OCI-LY1 (cell line): ENCODE results near the gene PDE2A.

Source experiments
- H2AFZ ChIP-seq: fragments of 200-600 bp; sonication (generic), shearing (Covaris generic); 2 replicates; pipeline ENCODE4 v1.6.0; 2014; ENCODE audit warnings: antibody characterized with exemption, mild to moderate bottlenecking, low read length
- H3F3A ChIP-seq: fragments of 200-600 bp; sonication (generic), shearing (Covaris generic); 2 replicates; pipeline ENCODE4 v1.6.0; 2014; ENCODE audit warnings: mild to moderate bottlenecking, antibody characterized with exemption, low read length, moderate library complexity; ENCODE audit not compliant: insufficient read depth
- H3K27ac ChIP-seq: fragments of 200-600 bp; sonication (generic); 2 replicates; pipeline ENCODE4 v1.5.1; 2014; ENCODE audit warnings: low read length, mixed run types, mild to moderate bottlenecking, low read depth; ENCODE audit not compliant: poor library complexity, severe bottlenecking
- H3K27me3 ChIP-seq: fragments of 200-600 bp; sonication (generic); 2 replicates; pipeline ENCODE4 v1.6.0; 2014; ENCODE audit warnings: antibody characterized with exemption, mild to moderate bottlenecking, low read length, moderate library complexity; ENCODE audit not compliant: insufficient read depth
- H3K36me3 ChIP-seq: fragments of 200-600 bp; sonication (generic); 2 replicates; pipeline ENCODE4 v1.6.1; 2014; ENCODE audit warnings: mild to moderate bottlenecking, antibody characterized with exemption, low read length, moderate library complexity, mixed read lengths; ENCODE audit not compliant: insufficient read depth
- H3K4me1 ChIP-seq: fragments of 200-600 bp; sonication (generic); 2 replicates; pipeline ENCODE4 v1.5.1; 2014; ENCODE audit warnings: mild to moderate bottlenecking, low read length, moderate library complexity; ENCODE audit not compliant: insufficient read depth, severe bottlenecking
- H3K4me2 ChIP-seq: fragments of 200-600 bp; sonication (generic), shearing (Covaris generic); 2 replicates; pipeline ENCODE4 v1.6.1; 2014; ENCODE audit warnings: low read length
- H3K4me3 ChIP-seq: fragments of 200-600 bp; sonication (generic); 2 replicates; pipeline ENCODE4 v1.5.1; 2014; ENCODE audit warnings: low read length, low read depth, mild to moderate bottlenecking, mixed read lengths; ENCODE audit not compliant: poor library complexity, severe bottlenecking
- H3K79me2 ChIP-seq: fragments of 200-600 bp; shearing (Covaris generic); 2 replicates; pipeline ENCODE4 v1.6.1; 2016; ENCODE audit warnings: mixed run types, low read length, mixed read lengths; ENCODE audit not compliant: insufficient read depth
- H3K9ac ChIP-seq: fragments of 200-600 bp; sonication (generic), shearing (Covaris generic); 2 replicates; pipeline ENCODE4 v1.6.1; 2014; ENCODE audit warnings: mild to moderate bottlenecking, low read length, mixed read lengths
- H3K9me2 ChIP-seq: fragments of 200-600 bp; sonication (generic), shearing (Covaris generic); 2 replicates; pipeline ENCODE4 v1.6.1; 2014; ENCODE audit warnings: low read depth, mild to moderate bottlenecking, low read length, mixed read lengths
- H3K9me3 ChIP-seq: fragments of 200-600 bp; shearing (Covaris generic); 2 replicates; pipeline ENCODE4 v1.6.1; 2014; ENCODE audit warnings: low read length, mixed read lengths
- H4K20me1 ChIP-seq: fragments of 200-600 bp; sonication (generic), shearing (Covaris generic); 2 replicates; pipeline ENCODE4 v1.6.0; 2016; ENCODE audit warnings: mild to moderate bottlenecking, low read length; ENCODE audit not compliant: insufficient read depth
- EZH2 ChIP-seq: fragments of 200-600 bp; sonication (generic), shearing (Covaris generic); IDR thresholded peaks from 2 replicates; pipeline ENCODE4 v1.8.0; 2017; ENCODE audit warnings: borderline replicate concordance, mixed run types, mild to moderate bottlenecking, antibody characterized with exemption, low read length, moderate library complexity, mixed read lengths
- TF ChIP-seq, protein P1 (sequence below): fragments of 200-600 bp; sonication (generic), shearing (Covaris generic); IDR thresholded peaks from 2 replicates; pipeline ENCODE4 v1.5.1; 2017; ENCODE audit warnings: mild to moderate bottlenecking, antibody characterized with exemption, low read length, moderate library complexity, mixed read lengths

The PDE2A gene

DNA sequence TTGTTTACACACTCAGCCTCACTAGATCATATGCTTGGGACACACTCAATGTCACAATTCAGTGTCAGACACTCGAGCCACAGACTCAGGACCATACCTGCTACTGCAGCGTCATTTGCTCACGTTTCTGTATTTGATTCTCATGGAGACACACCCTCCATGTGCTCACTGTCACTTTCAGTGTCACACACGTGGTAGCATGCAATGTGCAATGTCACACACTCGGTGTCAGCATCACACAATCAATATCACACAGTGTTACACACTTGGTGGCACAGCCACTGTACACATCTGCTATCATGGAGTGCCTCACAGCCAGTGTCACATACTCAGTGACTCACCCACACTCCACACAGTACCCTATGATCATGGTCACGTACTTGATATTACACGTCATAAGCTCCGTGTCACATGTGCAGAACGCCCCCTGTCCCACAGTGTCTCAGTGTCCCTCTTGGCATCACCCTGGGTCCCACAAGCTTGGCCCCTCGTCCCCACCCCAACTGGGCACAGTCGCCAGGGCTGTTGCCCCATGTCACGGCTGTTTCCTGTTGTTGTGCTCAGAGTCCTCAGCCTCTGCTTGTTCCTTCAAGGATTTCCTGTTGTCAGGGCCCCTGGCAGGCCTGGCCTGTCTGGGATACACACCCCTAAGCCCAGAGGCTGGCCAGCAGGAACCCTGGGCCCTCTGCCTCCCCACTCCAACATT lies 49.6 kb downstream of the PDE2A start:
- Histone ChIP-seq H2AFZ (no peak overlapping the region), H3K27ac (no peak overlapping the region), H3K36me3 (no peaks in the 10 kb centered on the region), H3K27me3 (peaks cover 4% of the 10 kb centered on the region; the same call in 1 of the 2 replicates), H4K20me1 (no peaks in the 10 kb centered on the region), H3K9ac (no peak overlapping the region), H3K4me2 (no peak overlapping the region), H3K79me2 (no peaks in the 10 kb centered on the region), H3F3A (no peaks in the 10 kb centered on the region), H3K9me2 (no peaks in the 10 kb centered on the region), H3K4me1 (no peaks in the 10 kb centered on the region), H3K9me3 (no peaks in the 10 kb centered on the region), H3K4me3 (no peak overlapping the region)
- TF ChIP-seq EZH2: no peak
- TF ChIP-seq, protein P1, sequence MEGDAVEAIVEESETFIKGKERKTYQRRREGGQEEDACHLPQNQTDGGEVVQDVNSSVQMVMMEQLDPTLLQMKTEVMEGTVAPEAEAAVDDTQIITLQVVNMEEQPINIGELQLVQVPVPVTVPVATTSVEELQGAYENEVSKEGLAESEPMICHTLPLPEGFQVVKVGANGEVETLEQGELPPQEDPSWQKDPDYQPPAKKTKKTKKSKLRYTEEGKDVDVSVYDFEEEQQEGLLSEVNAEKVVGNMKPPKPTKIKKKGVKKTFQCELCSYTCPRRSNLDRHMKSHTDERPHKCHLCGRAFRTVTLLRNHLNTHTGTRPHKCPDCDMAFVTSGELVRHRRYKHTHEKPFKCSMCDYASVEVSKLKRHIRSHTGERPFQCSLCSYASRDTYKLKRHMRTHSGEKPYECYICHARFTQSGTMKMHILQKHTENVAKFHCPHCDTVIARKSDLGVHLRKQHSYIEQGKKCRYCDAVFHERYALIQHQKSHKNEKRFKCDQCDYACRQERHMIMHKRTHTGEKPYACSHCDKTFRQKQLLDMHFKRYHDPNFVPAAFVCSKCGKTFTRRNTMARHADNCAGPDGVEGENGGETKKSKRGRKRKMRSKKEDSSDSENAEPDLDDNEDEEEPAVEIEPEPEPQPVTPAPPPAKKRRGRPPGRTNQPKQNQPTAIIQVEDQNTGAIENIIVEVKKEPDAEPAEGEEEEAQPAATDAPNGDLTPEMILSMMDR: no peak

DNA sequence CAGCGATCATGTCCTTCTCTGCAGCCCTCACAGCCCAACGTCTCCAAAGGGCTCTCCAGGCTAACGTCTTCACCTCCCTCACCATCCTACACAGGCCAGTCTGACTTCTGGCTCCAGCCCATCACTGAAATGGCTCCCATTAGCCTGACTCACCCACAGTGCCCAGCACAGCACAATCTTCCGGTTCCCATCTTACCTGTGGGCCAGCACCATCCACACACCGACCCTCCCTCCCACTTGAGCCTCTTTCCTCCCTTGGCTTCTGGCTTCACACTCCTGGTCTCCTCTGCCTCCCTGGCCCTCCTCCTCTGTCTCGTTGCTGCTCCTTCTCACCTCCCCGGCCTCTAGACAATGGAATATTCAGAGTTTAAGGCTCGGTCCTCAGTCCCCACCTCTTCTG lies 51.2 kb downstream of the PDE2A start:
- H3K27ac ChIP-seq: no peak overlapping the region
- H3K4me3 ChIP-seq: no peak overlapping the region
- H3K9me2 ChIP-seq: no peaks in the 10 kb centered on the region
- no peaks in the 10 kb centered on the region for H3F3A ChIP-seq
- no peaks in the 10 kb centered on the region for H3K79me2 ChIP-seq
- no peak overlapping the region for H3K9ac ChIP-seq
- H3K27me3 ChIP-seq: peaks cover 4% of the 10 kb centered on the region; the same call in 1 of the 2 replicates
- TF ChIP-seq, protein P1: no peak
- no peak for TF ChIP-seq EZH2
- no peaks in the 10 kb centered on the region for H3K9me3 ChIP-seq
- H3K36me3 ChIP-seq: no peaks in the 10 kb centered on the region
- H3K4me1 ChIP-seq: no peaks in the 10 kb centered on the region
- no peak overlapping the region for H2AFZ ChIP-seq
- no peak overlapping the region for H3K4me2 ChIP-seq
- H4K20me1 ChIP-seq: no peaks in the 10 kb centered on the region

DNA sequence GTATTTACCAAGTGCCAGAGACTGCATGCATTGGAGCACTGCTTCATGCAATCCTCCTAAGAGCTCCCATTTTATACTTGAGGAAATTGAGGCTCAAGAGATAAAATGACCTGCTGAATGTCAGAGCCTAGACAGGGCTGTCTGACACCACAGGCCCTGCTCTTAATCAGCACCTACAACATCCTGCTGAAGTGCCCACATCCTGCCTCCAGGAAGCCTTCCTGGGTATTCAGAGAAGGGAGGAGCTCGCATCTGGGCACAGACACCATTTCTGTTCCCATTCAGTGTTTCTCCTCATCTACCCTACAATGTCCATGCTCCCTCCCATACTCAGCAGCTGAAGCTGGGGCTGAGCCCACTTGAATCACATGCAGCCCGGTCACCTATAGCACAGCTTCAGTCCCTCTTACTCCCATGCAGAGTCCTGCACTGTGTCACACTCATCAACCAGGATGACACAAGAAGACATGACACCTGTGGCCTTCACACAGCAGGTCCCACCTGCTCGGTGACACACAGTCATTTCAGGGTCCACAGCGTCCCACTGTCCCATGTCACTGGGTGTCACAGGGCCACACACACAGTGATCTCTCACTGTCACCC lies 53.1 kb downstream of the PDE2A start:
- no peaks in the 10 kb centered on the region for H3K9me2 ChIP-seq
- H2AFZ ChIP-seq: no peak overlapping the region
- no peaks in the 10 kb centered on the region for H3K4me1 ChIP-seq
- H3K36me3 ChIP-seq: no peaks in the 10 kb centered on the region
- H3K27ac ChIP-seq: no peak overlapping the region
- no peak overlapping the region for H3K4me3 ChIP-seq
- no peaks in the 10 kb centered on the region for H3K79me2 ChIP-seq
- H3K27me3 ChIP-seq: peaks cover 4% of the 10 kb centered on the region; the same call in 1 of the 2 replicates
- no peaks in the 10 kb centered on the region for H4K20me1 ChIP-seq
- no peaks in the 10 kb centered on the region for H3F3A ChIP-seq
- H3K4me2 ChIP-seq: no peak overlapping the region
- no peak overlapping the region for H3K9ac ChIP-seq
- TF ChIP-seq EZH2: no peak
- TF ChIP-seq, protein P1: no peak
- no peaks in the 10 kb centered on the region for H3K9me3 ChIP-seq
